ENCODE data around the gene RAPGEF1.

The RAPGEF1 gene

GRCh38 chr9:131589993-131590392 is 149.9 kb downstream of the RAPGEF1 start:
- no peak overlapping the region for H3K4me3 ChIP-seq (ENCODE audit: low read depth, low read length)

DNA sequence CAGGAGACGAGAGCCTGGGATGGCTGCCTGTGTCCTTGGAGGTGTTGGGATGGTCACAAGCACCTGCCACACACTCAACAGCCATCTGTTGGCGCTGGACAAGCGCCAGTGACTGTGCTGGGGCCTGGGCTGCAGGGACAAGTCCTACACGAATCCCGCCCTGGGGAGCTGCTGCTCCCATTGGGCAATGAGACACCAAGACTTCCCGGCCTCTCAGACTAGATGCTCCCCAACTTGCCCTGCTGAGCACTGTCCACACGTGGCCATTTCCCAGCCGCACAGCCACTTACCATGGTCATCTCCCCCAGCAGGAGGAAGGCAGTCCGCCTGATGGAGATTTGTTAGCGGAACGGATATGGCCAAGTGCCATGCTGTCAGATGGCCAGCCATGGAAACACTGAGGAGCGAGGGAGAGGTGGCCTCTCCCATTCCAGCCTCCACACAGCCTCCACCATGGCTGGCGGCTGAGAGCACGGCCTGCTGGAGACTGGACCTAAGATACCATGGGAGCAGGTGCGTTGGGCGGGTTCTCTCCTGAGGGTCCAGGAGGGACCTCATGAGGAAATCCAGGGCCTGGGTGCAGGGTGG is 150.7 kb downstream of the RAPGEF1 start:
- H3K4me3 ChIP-seq (ENCODE audit: low read depth, low read length) = no peak overlapping the region
- TF ChIP-seq CTCF (IDR thresholded peaks at IDR 0.05; ENCODE audit: borderline replicate concordance, insufficient read depth, low read depth, low read length) = no peak

More at GRCh38 chr9:131589993-131590392, 149.9 kb downstream of the RAPGEF1 start:
- TF ChIP-seq CTCF (IDR thresholded peaks at IDR 0.05; ENCODE audit: borderline replicate concordance, insufficient read depth, low read depth, low read length) = no peak

- H3K4me3 ChIP-seq (ENCODE audit: low read depth, low read length) = no peak overlapping the region
- TF ChIP-seq CTCF (IDR thresholded peaks at IDR 0.05; ENCODE audit: borderline replicate concordance, insufficient read depth, low read depth, low read length) = no peak
Observed at GRCh38 chr9:131588396-131588795, 151.5 kb downstream of the RAPGEF1 start.

DNA sequence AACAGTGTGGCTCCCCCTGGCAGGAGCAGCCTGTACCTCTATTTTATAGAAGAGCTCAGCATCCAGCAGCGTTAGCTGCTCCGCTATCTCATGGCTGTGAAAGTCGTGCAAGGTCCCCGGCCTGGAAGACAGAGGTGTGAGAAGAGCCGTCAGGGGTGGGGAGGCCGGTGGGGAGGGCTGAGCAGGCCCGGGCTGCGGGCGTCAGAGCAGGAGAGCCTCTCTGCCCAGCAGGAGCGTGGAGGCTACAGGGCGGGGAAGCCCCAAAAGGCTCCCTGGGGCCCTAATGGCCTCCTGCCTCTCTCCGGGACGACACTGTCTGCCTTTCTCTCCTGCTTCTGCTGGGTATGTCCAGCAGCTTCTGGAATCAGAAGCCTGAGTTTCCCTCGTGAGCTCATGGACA is 152.0 kb downstream of the RAPGEF1 start:
- no peak overlapping the region for H3K4me3 ChIP-seq (ENCODE audit: low read depth, low read length)
- TF ChIP-seq CTCF (IDR thresholded peaks at IDR 0.05; ENCODE audit: borderline replicate concordance, insufficient read depth, low read depth, low read length) = no peak

DNA sequence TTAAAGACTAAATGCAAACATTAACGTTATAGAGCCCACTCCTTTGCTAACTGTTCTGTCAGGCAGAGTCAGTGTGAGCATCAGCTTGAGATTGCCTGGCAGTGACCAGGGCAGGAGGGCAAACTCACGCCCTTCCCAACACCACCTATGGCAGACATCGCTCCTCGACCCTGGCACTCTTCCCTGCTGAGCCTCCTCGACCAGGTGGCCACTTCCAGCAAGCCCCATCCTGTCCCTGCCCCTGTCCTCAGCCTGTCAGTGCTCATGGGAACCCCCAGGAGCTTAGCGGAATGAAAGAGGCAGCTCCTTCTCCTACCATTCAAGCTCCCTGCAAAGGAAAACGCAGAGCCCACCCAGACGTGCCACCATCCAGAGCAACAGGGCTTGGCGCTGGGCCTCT is 152.5 kb downstream of the RAPGEF1 start:
- TF ChIP-seq CTCF (IDR thresholded peaks at IDR 0.05; ENCODE audit: borderline replicate concordance, insufficient read depth, low read depth, low read length) = no peak
- H3K4me3 ChIP-seq (ENCODE audit: low read depth, low read length) = no peak overlapping the region

DNA sequence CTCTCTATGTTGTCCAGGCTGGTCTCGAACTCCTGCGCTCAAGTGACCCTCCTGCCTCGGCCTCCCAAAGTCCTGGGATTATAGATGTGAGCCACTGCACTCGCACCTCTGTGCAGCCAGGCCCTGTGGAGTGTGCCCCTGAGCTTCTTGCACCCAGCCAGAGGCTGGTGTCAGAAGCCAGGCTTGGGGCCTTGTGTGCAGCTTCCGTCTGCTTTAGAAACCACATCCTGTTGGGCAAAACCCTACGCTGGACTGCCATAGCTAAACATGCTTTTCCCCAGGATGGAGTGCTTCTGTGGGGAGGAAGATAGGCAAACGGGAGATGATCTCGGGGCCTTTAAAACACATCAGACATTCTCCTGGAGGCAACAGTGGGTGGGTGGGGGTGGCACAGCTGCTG is 154.5 kb downstream of the RAPGEF1 start:
- TF ChIP-seq CTCF (IDR thresholded peaks at IDR 0.05; ENCODE audit: borderline replicate concordance, insufficient read depth, low read depth, low read length) = no peak
- H3K4me3 ChIP-seq (ENCODE audit: low read depth, low read length) = no peak overlapping the region

GRCh38 chr9:131584858-131585257 is 155.0 kb downstream of the RAPGEF1 start:
- TF ChIP-seq CTCF (IDR thresholded peaks at IDR 0.05; ENCODE audit: borderline replicate concordance, insufficient read depth, low read depth, low read length) = no peak
- H3K4me3 ChIP-seq (ENCODE audit: low read depth, low read length) = no peak overlapping the region
